HG03460 (cell line): ENCODE measurements around the gene TMPRSS9.
"Not testable (repeated sequence)": the region's sequence is repeated elsewhere in the genome, so short reads cannot be mapped to it uniquely, and the experiment has no call there.

Experiments
- ATAC-seq: cut with Tn5 transposase; IDR thresholded peaks from one replicate; pipeline ENCODE4 v1.9.1; 2021; ENCODE audit not compliant: unreplicated experiment

TMPRSS9 gene

GRCh38 chr19:2455851-2456570 lies 95.9 kb downstream of the TMPRSS9 start:
- no peak for ATAC-seq

GRCh38 chr19:2457394-2458037 lies 97.5 kb downstream of the TMPRSS9 start:
- ATAC-seq = no peak

- ATAC-seq = no peak
Measured at GRCh38 chr19:2458054-2458453, 98.0 kb downstream of the TMPRSS9 start.

GRCh38 chr19:2458776-2459175 lies 98.7 kb downstream of the TMPRSS9 start:
- not testable (repeated sequence) for ATAC-seq

GRCh38 chr19:2460245-2460644 lies 100.2 kb downstream of the TMPRSS9 start:
- no peak for ATAC-seq

GRCh38 chr19:2461751-2462634 lies 101.9 kb downstream of the TMPRSS9 start:
- peak; percentile 54 for ATAC-seq

GRCh38 chr19:2462635-2463421 lies 102.8 kb downstream of the TMPRSS9 start:
- no peak for ATAC-seq

GRCh38 chr19:2463694-2464093 lies 103.6 kb downstream of the TMPRSS9 start:
- not testable (repeated sequence) for ATAC-seq

- ATAC-seq = no peak
Measured at GRCh38 chr19:2464389-2464788, 104.3 kb downstream of the TMPRSS9 start.

- no peak for ATAC-seq
Measured at GRCh38 chr19:2468596-2468995, 108.5 kb downstream of the TMPRSS9 start.

GRCh38 chr19:2469102-2469914 lies 109.2 kb downstream of the TMPRSS9 start:
- no peak for ATAC-seq

- ATAC-seq = not testable (repeated sequence)
Measured at GRCh38 chr19:2469915-2470200, 109.8 kb downstream of the TMPRSS9 start.

- no peak for ATAC-seq
Measured at GRCh38 chr19:2474232-2475017, 114.4 kb downstream of the TMPRSS9 start.

GRCh38 chr19:2475018-2475701 lies 115.1 kb downstream of the TMPRSS9 start:
- ATAC-seq = peak; percentile 14
